Measurements from ENCODE around the gene BBC3. TPM values are rescaled to one million over a fixed set of nuclear protein-coding genes. Genes with fewer than 3 reads are reported as not detected.
A peak's percentile ranks its signal among the peaks of the same experiment; 100 is the strongest.

Gene BBC3
- polyA plus RNA-seq, 1 donor (not counting 4 experiments of a cell fraction or from before 2014, with no cell fraction given): 1.1 TPM

- Histone ChIP-seq H3K4me3 (ENCODE audit: control insufficient read depth in 2 of 3, extremely low read depth in 1 of 3, insufficient read depth in 2 of 3, low read depth in 1 of 3, low read length in 3 of 3) (peak overlapping the region in 1 of 3 experiments; percentile 77), H3K4me2 (ENCODE audit: control insufficient read depth, extremely low read depth, insufficient read depth, low read depth, low read length) (peak overlapping the region; percentile 79), H3K9me3 (ENCODE audit: control insufficient read depth, low read depth, low read length) (no peaks in the 10 kb centered on the region), H3K27me3 (ENCODE audit: control insufficient read depth, extremely low read depth, insufficient read depth, low read length) (no peaks in the 10 kb centered on the region), H3K79me2 (ENCODE audit: control insufficient read depth, insufficient read depth, low read length) (peaks cover 6% of the 10 kb centered on the region), H3K36me3 (ENCODE audit: control insufficient read depth in 2 of 2, extremely low read depth in 1 of 2, insufficient read depth in 2 of 2, low read length in 2 of 2) (peaks cover 18 to 35% of the 10 kb centered on the region in 2 experiments), H2AFZ (ENCODE audit: control insufficient read depth, low read length) (no peak overlapping the region), H3K27ac (ENCODE audit: control insufficient read depth, insufficient read depth, low read length) (no peak overlapping the region), H3K9me1 (ENCODE audit: control insufficient read depth, extremely low read depth, insufficient read depth, low read length) (no peaks in the 10 kb centered on the region), H4K20me1 (ENCODE audit: control insufficient read depth, extremely low read depth, insufficient read depth, low read length) (no peaks in the 10 kb centered on the region), H3K4me1 (ENCODE audit: control insufficient read depth, extremely low read depth, insufficient read depth, low read length) (peaks cover 20% of the 10 kb centered on the region), H3K9ac (ENCODE audit: control insufficient read depth, extremely low read depth, insufficient read depth, low read length) (peak overlapping the region; percentile 80)
- TF ChIP-seq CTCF (optimal IDR thresholded peaks at IDR 0.05 in 1 of 3, IDR thresholded peaks at IDR 0.05 in 1 of 3, conservative IDR thresholded peaks at IDR 0.05 in 1 of 3; ENCODE audit: extremely low read depth in 1 of 3, insufficient read depth in 2 of 3, low read length in 3 of 3): no peak
- TF ChIP-seq EZH2 (IDR thresholded peaks at IDR 0.05; ENCODE audit: low read length): no peak
- dilution Hi-C loops (cut with MboI; ENCODE audit: extremely low pct_ligation_motif_present, low sequenced_read_pairs): no loop called here
- no peak for FAIRE-seq
- DNase-seq (ENCODE audit: low read depth, low spot score): no peak
Observed at GRCh38 chr19:47258434-47258833, 27.4 kb upstream of the BBC3 start.

GRCh38 chr19:47257411-47258169 is 26.6 kb upstream of the BBC3 start:
- FAIRE-seq (no peak), DNase-seq (ENCODE audit: low read depth, low spot score) (peak; percentile 66)
- no peak for TF ChIP-seq EZH2 (IDR thresholded peaks at IDR 0.05; ENCODE audit: low read length)
- TF ChIP-seq CTCF (optimal IDR thresholded peaks at IDR 0.05 in 1 of 3, IDR thresholded peaks at IDR 0.05 in 1 of 3, conservative IDR thresholded peaks at IDR 0.05 in 1 of 3; ENCODE audit: extremely low read depth in 1 of 3, insufficient read depth in 2 of 3, low read length in 3 of 3): no peak
- peaks cover 6% of the 10 kb centered on the region for H3K79me2 ChIP-seq (ENCODE audit: control insufficient read depth, insufficient read depth, low read length)
- no peaks in the 10 kb centered on the region for H4K20me1 ChIP-seq (ENCODE audit: control insufficient read depth, extremely low read depth, insufficient read depth, low read length)
- H3K27ac ChIP-seq (ENCODE audit: control insufficient read depth, insufficient read depth, low read length): peak overlapping the region; percentile 70
- H3K36me3 ChIP-seq (ENCODE audit: control insufficient read depth in 2 of 2, extremely low read depth in 1 of 2, insufficient read depth in 2 of 2, low read length in 2 of 2): peaks cover 17 to 29% of the 10 kb centered on the region in 2 experiments
- peak overlapping the region; percentile 47 to 81 (median 77) for H3K4me3 ChIP-seq (ENCODE audit: control insufficient read depth in 2 of 3, extremely low read depth in 1 of 3, insufficient read depth in 2 of 3, low read depth in 1 of 3, low read length in 3 of 3)
- H3K4me1 ChIP-seq (ENCODE audit: control insufficient read depth, extremely low read depth, insufficient read depth, low read length): peaks cover 29% of the 10 kb centered on the region
- H3K27me3 ChIP-seq (ENCODE audit: control insufficient read depth, extremely low read depth, insufficient read depth, low read length): no peaks in the 10 kb centered on the region
- dilution Hi-C loops (cut with MboI; ENCODE audit: extremely low pct_ligation_motif_present, low sequenced_read_pairs): no loop called here
- no peaks in the 10 kb centered on the region for H3K9me3 ChIP-seq (ENCODE audit: control insufficient read depth, low read depth, low read length)
- peak overlapping the region; percentile 64 for H2AFZ ChIP-seq (ENCODE audit: control insufficient read depth, low read length)
- no peaks in the 10 kb centered on the region for H3K9me1 ChIP-seq (ENCODE audit: control insufficient read depth, extremely low read depth, insufficient read depth, low read length)
- peak overlapping the region; percentile 79 for H3K4me2 ChIP-seq (ENCODE audit: control insufficient read depth, extremely low read depth, insufficient read depth, low read depth, low read length)
- peak overlapping the region; percentile 80 for H3K9ac ChIP-seq (ENCODE audit: control insufficient read depth, extremely low read depth, insufficient read depth, low read length)
